SH-SY5Y (cell line): ENCODE data around the gene PDE1A.

Experiments
- GATA2 ChIP-seq: IDR thresholded peaks from 2 replicates; pipeline ENCODE4 v1.6.1; 2011; ENCODE audit warnings: mild to moderate bottlenecking, low read depth, low read length
- GATA3 ChIP-seq: IDR thresholded peaks from 2 replicates; pipeline ENCODE4 v1.6.1; 2011; ENCODE audit warnings: low read depth, mild to moderate bottlenecking, low read length, moderate library complexity

- TF ChIP-seq GATA2, result no peak
- no peak for TF ChIP-seq GATA3
These were observed 66.7 kb downstream of the PDE1A start for GRCh38 chr2:182359990-182360662.
